ENCODE measurements around the gene TMEM25. TPM values are rescaled to one million over a fixed set of nuclear protein-coding genes. Genes with fewer than 3 reads are reported as not detected.
"Not testable (repeated sequence)": the region's sequence is repeated elsewhere in the genome, so short reads cannot be mapped to it uniquely, and the experiment has no call there.

The TMEM25 gene
- total RNA-seq, 1 donor from 2014 or later: 8.0 TPM

DNA sequence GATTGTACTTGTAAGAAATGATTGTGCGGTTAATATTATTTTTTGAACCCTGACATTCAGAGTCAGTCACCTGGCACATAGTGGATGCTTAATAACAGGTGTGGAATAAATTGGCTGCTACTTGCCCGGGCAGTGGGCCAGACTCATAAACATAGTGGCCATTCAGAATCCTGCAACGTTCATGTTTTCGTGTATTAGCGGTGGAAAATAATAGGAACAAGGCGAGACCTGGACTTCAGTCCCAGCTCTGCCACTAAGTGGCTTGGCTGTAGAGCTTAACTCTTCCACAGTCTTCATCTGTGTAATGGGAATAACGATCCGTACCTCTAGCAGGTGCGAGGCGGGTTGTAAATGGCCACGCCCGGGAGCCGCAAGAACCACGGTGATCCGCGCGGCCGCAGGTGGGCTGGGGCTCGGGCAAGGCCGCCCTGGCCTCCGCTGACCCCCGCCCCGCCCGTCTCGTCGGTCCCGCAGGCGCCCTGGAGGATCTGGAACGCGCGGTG, 761 bp upstream of the TMEM25 start:
- no peak for DNase-seq (ENCODE audit: low spot score)
- intact Hi-C loops (cut with DNase I): no loop called here

DNA sequence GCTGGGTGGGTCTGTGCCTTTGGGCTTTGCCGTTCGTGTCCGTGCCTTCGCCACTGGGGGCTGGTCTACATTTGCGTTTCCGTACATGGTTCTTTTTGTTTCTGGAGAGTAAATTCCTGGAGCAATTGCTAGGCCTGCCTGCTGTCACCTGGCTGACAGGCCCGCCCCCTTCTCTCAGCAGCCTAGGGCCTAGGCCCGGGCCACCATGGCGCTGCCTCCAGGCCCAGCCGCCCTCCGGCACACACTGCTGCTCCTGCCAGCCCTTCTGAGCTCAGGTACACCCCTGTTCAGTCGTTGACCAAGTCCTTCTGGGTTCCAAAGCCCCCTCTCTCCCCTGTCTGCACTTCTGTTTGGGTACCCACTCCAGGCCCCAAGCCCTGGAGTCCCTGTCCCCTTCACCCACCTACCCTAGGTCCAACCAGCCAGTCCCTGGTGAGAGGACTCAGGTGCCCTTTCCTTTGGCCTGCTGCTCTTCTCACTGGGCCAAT, 649 bp downstream of the TMEM25 start:
- intact Hi-C loops (cut with DNase I): no loop called here
- DNase-seq (ENCODE audit: low spot score): no peak

DNA sequence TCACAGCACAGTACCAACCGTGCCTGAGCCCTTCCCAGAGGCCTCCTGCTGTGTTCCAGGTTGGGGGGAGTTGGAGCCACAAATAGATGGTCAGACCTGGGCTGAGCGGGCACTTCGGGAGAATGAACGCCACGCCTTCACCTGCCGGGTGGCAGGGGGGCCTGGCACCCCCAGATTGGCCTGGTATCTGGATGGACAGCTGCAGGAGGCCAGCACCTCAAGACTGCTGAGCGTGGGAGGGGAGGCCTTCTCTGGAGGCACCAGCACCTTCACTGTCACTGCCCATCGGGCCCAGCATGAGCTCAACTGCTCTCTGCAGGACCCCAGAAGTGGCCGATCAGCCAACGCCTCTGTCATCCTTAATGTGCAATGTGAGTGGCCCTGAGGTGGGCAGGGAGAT, 1.1 kb downstream of the TMEM25 start:
- intact Hi-C loops (cut with DNase I): no loop called here

DNA sequence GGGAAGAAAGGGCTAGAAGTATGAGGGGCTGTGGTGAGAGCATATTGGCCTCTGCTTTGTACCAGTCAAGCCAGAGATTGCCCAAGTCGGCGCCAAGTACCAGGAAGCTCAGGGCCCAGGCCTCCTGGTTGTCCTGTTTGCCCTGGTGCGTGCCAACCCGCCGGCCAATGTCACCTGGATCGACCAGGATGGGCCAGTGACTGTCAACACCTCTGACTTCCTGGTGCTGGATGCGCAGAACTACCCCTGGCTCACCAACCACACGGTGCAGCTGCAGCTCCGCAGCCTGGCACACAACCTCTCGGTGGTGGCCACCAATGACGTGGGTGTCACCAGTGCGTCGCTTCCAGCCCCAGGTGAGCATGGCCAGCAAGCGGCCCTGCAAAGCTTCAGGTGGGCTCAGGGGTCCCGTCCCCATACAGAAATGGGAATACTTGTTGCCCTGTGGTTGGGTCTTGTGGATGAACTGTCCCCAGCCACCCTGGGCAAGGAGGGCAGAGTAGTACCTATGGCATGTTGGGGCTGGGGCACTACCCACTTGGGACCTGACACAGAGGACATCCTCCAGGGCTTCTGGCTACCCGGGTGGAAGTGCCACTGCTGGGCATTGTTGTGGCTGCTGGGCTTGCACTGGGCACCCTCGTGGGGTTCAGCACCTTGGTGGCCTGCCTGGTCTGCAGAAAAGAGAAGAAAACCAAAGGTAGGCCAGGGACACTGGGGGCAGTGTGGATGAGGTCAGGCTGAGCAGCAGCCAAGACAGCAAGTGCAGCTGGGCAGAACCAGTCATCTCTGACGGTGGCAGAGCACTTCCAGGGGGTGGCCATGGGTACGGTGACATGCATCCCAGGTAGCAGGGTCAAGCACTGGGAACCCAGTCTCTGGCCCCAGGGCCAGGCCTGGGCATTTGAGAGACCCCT, 2.1 kb downstream of the TMEM25 start:
- no peak for DNase-seq (ENCODE audit: low spot score)
- intact Hi-C loops (cut with DNase I): no loop called here

More for the DNA sequence above, 1.1 kb downstream of the TMEM25 start:
- DNase-seq (ENCODE audit: low spot score): no peak

DNA sequence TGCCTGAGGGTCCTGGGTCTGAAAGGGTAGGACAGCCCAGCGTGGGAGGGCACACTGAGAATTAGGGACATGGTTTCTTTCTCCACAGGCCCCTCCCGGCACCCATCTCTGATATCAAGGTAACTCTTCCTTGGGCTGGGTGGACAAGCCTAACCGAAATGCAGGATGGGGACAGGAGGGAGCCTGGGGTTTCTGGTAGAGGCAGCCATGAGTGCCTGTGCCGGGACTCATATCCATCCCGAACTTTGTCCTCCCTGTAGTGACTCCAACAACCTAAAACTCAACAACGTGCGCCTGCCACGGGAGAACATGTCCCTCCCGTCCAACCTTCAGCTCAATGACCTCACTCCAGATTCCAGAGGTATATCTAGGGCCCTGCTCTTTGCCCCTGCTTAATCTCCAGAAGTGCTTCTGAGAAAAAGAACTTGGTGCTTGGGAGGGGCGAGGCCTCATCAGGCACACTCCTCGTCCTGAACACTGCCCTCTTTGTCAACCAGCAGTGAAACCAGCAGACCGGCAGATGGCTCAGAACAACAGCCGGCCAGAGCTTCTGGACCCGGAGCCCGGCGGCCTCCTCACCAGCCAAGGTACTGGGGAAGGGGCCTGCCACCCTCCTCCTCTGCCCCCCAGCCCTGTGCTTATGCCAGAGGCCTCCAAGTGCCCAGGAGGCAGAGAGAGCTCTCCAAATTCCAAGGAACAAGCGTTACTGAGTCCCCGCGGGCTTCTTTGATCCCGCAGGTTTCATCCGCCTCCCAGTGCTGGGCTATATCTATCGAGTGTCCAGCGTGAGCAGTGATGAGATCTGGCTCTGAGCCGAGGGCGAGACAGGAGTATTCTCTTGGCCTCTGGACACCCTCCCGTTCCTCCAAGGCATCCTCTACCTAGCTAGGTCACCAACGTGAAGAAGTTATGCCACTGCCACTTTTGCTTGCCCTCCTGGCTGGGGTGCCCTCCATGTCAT, 3.1 kb downstream of the TMEM25 start:
- no peak for DNase-seq (ENCODE audit: low spot score)
- intact Hi-C loops (cut with DNase I): no loop called here

DNA sequence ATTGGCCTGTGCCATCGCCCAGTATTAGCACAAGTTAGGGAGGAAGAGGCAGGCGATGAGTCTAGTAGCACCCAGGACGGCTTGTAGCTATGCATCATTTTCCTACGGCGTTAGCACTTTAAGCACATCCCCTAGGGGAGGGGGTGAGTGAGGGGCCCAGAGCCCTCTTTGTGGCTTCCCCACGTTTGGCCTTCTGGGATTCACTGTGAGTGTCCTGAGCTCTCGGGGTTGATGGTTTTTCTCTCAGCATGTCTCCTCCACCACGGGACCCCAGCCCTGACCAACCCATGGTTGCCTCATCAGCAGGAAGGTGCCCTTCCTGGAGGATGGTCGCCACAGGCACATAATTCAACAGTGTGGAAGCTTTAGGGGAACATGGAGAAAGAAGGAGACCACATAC, 4.3 kb downstream of the TMEM25 start:
- DNase-seq (ENCODE audit: low spot score): no peak
- intact Hi-C loops (cut with DNase I): no loop called here

DNA sequence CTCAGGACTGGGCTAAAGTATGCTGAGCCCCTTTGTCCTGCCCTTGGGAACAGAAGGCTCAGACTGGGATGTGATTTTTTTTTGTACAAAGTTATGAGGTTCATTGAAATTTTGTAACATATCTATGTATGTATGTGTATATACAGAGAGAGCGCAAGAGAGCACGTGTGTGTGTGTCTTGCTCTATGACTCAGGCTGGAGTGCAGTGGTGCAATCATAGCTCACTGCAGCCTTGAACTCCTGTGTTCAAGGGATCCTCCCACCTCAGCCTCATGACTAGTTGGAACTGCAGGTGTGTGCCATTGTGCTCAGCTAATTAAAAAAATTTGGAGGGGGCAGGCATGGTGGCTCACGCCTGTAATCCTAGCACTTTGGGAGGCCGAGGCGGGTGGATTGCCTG, 5.7 kb downstream of the TMEM25 start:
- DNase-seq (ENCODE audit: low spot score): no peak
- intact Hi-C loops (cut with DNase I): no loop called here

DNA sequence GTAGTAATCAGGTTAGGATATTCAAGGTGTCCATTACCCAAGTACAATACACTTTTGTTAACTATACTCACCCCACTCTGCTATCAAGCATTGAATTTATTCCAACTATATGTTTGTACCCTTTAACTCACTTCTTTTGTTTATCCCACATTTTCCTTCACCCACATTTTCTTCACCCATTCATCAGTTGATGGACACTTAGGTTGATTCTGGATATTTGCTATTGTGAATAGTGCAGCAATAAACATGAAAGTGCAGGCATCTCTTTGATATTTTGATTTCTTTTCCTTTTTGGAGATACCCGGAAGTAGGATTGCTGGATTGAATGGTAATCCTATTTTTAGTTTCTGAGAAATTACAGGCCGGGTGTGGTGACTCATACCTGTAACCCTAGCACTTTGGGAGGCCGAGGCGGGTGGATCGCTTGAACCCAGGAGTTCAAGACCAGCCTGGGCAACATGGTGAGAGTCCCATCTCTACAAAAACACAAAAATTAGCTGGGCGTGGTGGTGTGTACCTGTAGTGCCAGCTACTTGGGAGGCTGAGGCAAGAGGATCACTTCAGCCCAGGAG, 6.5 kb downstream of the TMEM25 start:
- intact Hi-C loops (cut with DNase I): no loop called here
- DNase-seq (ENCODE audit: low spot score): no peak

DNA sequence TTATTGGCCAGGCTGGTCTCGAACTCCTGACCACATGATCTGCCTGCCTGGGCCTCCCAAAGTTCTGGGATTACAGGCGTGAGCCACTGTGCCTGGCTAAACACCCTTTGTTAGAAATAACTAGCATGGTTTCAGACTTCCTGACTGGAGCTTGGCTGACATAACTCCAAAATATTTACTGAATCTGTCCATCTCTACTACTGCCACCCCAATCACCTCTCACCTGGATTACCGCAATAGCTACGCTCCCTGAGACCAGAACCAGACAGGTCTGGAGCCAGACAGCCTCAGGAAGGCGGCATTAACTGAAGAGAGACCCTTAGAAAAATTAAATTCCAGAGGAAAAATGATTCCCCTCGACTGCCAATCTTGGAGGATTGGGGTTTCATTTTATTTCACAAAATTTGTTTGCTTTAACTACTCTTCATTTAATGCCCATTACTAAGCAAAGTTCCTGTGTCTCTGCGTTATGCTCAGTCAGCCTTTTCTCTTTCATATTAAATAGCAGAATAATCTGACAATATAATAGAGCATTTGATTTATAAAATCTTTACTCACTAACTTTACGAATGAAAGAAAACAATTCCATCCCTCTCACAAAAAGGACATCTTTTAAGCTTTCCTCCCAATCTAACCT, 13.1 kb downstream of the TMEM25 start:
- intact Hi-C loops (cut with DNase I): no loop called here

DNA sequence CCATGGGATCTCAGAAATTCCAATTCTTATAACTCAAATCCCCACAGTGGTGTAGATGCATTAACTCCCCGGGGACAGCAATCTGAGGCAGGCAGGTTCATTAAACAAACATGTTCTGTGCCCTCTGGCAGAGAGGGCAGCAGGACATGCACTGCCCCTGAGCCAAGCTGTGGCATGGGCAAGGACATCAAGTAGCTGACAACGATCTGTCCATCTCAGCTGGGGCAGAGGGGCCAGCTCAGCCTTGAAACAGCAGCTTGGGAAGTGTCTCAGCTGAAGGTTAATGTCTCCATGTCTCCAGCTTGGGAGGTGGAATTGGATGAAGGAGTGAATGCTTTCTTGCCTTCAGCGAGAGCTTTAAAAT, 13.6 kb downstream of the TMEM25 start:
- no peak for DNase-seq (ENCODE audit: low spot score)
- intact Hi-C loops (cut with DNase I): no loop called here

More for the DNA sequence above, 13.1 kb downstream of the TMEM25 start:
- no peak for DNase-seq (ENCODE audit: low spot score)

DNA sequence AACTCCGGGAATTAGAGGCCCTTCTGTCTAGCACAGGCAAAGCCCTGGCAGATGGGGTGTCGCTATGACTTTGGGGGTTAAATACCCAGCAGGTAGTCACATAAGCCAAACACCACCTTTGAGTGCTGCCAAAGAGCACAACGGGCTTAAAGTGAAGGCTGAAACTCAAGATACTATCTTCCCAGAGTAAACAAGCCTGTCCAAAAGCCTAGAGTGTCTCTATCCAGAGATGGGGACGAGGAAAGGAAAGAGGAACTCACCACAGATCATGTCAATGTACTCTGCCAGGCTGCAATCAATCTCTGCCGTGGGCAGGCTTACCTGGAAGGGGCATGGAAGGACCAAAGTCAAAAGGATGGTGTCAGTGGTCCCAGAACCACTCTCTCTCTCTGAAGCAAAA, 14.5 kb downstream of the TMEM25 start:
- DNase-seq (ENCODE audit: low spot score): no peak
- intact Hi-C loops (cut with DNase I): no loop called here

DNA sequence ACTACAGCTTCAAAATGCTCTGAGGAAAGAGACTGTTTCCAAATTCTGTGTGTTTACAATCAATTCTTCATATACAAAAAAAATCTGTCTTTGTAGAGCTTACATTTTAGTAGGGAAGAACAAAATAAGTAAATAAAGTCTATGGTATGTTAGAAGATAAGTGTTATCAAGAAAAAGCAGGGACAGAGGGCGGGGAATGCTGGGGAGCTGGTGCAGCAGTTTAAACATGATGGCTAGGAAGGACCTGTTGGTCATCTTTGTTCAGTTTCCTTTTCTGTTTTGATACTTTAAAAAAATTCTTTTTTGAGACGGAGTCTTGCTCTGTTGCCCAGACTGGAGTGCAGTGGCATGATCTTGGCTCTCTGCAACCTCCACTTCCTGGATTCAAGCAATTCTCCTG, 16.1 kb downstream of the TMEM25 start:
- intact Hi-C loops (cut with DNase I): no loop called here
- no peak for DNase-seq (ENCODE audit: low spot score)

DNA sequence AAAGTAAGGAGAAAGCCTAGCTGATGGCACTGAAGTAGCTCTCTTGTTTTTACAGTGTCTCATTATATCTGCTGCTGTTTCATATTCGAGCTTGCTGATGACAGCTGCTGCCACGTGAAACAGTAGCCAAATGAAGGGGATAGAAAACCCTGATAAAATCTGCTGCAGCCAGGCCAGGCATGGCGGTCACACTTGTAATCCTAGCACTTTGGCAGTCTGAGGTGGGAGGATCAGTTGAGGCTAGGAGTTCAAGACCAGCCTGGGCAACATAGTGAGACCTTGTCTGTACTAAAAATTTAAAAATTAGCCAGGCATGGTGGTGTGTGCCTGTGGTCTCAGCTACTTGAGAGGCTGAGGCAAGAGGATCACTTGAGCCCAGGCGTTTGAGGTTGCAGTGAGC, 21.3 kb downstream of the TMEM25 start:
- DNase-seq (ENCODE audit: low spot score): no peak
- intact Hi-C loops (cut with DNase I): no loop called here

DNA sequence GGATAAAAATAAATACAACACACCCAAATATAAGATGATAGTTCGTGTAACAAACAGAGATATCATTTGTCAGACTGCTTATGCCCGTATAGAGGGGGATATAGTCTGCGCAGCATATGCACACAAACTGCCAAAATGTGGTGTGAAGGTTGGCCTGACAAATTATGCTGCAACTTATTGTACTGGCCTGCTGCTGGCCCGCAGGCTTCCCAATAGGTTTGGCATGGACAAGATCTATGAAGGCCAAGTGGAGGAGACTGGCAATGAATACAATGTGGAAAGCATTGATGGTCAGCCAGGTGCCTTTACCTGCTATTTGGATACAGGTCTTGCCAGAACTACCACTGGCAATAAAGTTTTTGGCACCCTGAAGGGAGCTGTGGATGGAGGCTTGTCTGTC, 29.8 kb downstream of the TMEM25 start:
- intact Hi-C loops (cut with DNase I): no loop called here
- no peak for DNase-seq (ENCODE audit: low spot score)

DNA sequence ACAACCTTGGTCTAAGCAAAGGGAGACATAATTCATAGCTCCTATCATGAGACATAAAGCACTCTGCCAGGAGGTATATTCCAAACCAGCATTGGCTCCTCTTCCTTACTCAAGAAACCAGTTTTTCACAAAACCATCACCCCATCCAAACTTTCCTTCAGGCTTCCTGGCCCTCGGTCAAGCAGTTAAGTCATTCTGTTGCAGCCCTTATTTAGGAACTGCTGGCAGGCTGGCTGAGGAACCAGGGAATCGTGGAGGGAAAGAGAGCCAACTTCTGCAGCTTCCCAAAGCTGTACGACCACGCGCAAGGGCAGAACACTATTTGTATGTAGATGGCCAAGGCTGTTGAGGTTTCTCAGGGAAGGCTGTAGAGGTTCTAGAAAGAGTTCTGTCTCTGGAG, 34.1 kb downstream of the TMEM25 start:
- intact Hi-C loops (cut with DNase I): no loop called here
- DNase-seq (ENCODE audit: low spot score): no peak

DNA sequence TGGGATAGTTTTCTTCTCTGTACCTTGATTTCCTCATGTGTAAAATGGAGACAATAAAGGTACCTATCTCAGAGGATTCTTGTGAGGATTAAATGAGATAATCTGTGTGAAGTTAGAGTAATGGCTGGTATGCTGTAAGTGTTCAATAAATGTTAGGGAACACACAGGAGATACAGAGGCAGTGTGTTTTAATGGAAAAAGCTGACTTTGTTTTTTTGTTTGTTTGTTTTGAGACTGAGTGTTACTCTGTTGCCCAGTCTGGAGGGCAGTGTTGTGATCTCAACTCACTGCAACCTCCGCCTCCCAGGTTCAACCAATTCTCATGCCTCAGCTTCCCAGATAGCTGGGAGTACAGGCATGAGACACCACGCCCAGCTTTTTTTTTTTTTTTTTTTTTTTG, 38.7 kb downstream of the TMEM25 start:
- intact Hi-C loops (cut with DNase I): loop anchor here (5.0 kb wide), 1 partner anchor 43 kb away; no protein-coding TSS in a partner anchor
- DNase-seq (ENCODE audit: low spot score): no peak

DNA sequence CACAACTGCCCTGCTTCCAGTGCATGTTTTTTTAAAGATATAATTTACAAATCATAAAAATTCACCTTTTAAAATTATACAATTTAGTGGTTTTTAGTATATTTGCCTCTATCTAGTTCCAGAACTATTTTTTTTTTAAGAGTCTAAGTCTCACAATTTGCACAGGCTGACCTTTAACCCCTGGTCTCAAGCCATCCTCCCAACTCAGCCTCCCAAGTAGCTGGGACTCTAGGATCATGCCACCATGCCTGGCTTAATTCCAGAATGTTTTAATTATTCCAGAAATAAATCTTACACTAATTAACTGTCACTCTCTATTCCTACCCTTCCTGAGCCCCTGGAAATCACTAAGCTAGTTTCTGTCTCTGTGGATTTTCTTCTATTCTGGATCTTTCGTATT, 39.8 kb downstream of the TMEM25 start:
- intact Hi-C loops (cut with DNase I): loop anchor here (5.0 kb wide), 1 partner anchor 42 kb away; no protein-coding TSS in a partner anchor
- no peak for DNase-seq (ENCODE audit: low spot score)

DNA sequence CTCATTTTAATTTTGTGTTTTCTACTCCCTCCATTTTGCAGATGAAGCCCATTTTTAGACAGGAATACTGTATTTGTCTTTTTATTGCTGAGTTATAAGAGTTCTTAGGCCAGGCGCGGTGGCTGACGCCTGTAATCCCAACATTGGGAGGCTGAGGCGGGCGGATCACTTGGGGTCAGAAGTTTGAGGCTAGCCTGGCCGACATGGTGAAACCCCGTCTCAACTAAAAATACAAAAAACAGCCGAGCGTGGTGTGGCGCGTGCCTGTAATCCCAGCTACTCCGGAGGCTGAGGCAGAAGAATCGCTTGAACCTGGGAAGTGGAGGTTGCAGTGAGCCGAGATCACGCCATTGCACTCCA, 40.7 kb downstream of the TMEM25 start:
- intact Hi-C loops (cut with DNase I): loop anchor here (5.0 kb wide), 1 partner anchor 41 kb away; no protein-coding TSS in a partner anchor
- not testable (repeated sequence) for DNase-seq (ENCODE audit: low spot score)
